ES-I3 (cell line): ENCODE results near the gene ZBTB46.

ENCODE experiments used
- H3K36me3 ChIP-seq: 2 replicates; pipeline ENCODE4 v1.6.1; 2013; ENCODE audit warnings: mild to moderate bottlenecking, low read length, control low read depth, moderate library complexity; ENCODE audit not compliant: insufficient read depth
- H3K4me1 ChIP-seq: 2 replicates; pipeline ENCODE4 v1.6.1; 2013; ENCODE audit warnings: mild to moderate bottlenecking, control low read depth, low read length; ENCODE audit not compliant: insufficient read depth
- H3K9ac ChIP-seq: 2 replicates; pipeline ENCODE4 v1.6.1; 2013; ENCODE audit warnings: low read depth, mild to moderate bottlenecking, low read length, moderate library complexity
- H3K9me3 ChIP-seq: 2 replicates; pipeline ENCODE4 v1.6.1; 2013; ENCODE audit warnings: mild to moderate bottlenecking, low read length, moderate library complexity; ENCODE audit not compliant: control insufficient read depth, insufficient read depth

Gene ZBTB46

DNA sequence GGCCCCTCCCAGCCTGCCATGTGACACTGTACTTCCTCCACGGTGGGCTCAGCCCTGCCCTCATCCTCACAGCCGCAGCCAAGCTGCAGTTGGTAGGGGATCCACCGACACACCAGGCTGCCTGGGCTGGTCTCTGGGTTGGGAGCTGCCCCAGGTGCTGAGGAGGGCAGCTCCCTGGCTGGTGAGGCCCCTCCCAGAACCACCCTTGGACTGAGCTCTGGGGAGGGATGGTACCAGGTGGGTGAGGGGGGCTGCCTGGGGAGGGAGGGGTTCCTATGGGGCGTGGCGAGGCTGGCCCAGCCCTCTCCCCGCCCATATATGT is 134.8 kb downstream of the ZBTB46 start:
- H3K4me1 ChIP-seq = peaks cover 20% of the 10 kb centered on the region; the same call in 1 of the 2 replicates
- peak overlapping the region; percentile 65; the same call in 1 of the 2 replicates for H3K9ac ChIP-seq
- peaks cover 2% of the 10 kb centered on the region; the same call in 1 of the 2 replicates for H3K36me3 ChIP-seq

GRCh38 chr20:63695424-63696305 is 135.4 kb downstream of the ZBTB46 start:
- Histone ChIP-seq H3K4me1 (peaks cover 20% of the 10 kb centered on the region; the same call in 1 of the 2 replicates), H3K36me3 (peaks cover 2% of the 10 kb centered on the region; the same call in 1 of the 2 replicates), H3K9me3 (no peaks in the 10 kb centered on the region), H3K9ac (0 out of 2 replicates have a peak overlapping the region, but pooled peaks have one; percentile 65)

More for the DNA sequence above, 134.8 kb downstream of the ZBTB46 start:
- H3K9me3 ChIP-seq = no peaks in the 10 kb centered on the region

- no peaks in the 10 kb centered on the region for H3K9me3 ChIP-seq
- no peak overlapping the region for H3K9ac ChIP-seq
- H3K4me1 ChIP-seq = peaks cover 18% of the 10 kb centered on the region; the same call in 1 of the 2 replicates
- H3K36me3 ChIP-seq = peaks cover 2% of the 10 kb centered on the region; the same call in 1 of the 2 replicates
Observed at GRCh38 chr20:63694584-63695423, 136.3 kb downstream of the ZBTB46 start.

DNA sequence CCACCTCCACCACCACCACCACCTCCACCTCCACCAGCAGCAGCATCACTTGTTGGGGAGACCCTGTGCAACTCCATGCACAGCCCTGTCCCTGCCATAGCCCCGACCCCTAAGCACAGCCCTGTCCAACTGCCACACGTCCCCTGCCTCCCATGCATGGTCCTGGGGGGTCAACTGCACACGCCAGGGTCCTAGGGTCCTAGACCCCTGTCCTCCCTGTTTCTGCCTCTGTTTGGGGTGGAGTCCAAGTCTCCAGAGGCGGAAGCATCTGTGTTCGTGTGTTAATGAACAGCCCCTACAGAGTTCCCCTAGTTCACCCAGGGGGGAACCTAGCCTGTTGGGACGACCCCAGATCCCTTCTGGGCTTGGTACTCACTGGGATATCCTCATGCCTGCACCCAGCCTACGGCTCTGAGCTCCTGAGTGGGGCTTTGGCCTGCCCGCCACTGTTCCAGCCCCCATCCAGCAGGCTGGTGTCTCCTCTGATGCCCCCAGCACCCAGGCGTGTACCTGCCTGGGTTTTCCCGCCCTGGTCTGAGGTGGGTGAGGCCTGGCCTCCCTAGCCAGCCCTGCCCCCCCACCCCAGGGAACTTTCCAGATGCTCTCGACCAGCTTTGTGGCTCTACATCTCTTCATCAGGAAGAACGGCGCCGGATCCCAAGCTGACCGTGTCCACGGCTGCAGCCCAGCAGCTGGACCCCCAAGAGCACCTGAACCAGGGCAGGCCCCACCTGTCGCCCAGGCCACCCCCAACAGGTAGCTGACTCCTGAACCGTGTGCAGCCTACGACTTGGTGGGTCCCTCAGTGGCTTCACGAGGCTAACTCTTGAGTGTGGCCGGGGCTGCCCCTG is 137.1 kb downstream of the ZBTB46 start:
- Histone ChIP-seq H3K9me3 (no peaks in the 10 kb centered on the region), H3K36me3 (peaks cover 2% of the 10 kb centered on the region; the same call in 1 of the 2 replicates), H3K4me1 (peaks cover 11% of the 10 kb centered on the region; the same call in 1 of the 2 replicates), H3K9ac (no peak overlapping the region)
